Large intestine (tissue), 3 donors: ENCODE results near the gene TSC22D2. TPM values are rescaled to one million over a fixed set of nuclear protein-coding genes. Genes with fewer than 3 reads are reported as not detected.

Experiments used
- DNase-seq, 2 donors: peaks; one replicate each; pipeline versions ENCODE4 v3.0.0 to v3.0.0-alpha.2; 2013
- H3K27ac ChIP-seq: one replicate; pipeline ENCODE4 v1.5.1; 2013; ENCODE audit warnings: low read length
- H3K27me3 ChIP-seq: 2 replicates; pipeline ENCODE4 v1.6.1; 2013; ENCODE audit warnings: low read length; ENCODE audit not compliant: control insufficient read depth, insufficient read depth
- H3K36me3 ChIP-seq: 2 replicates; pipeline ENCODE4 v1.6.1; 2013; ENCODE audit warnings: low read length; ENCODE audit not compliant: control insufficient read depth, insufficient read depth
- H3K4me1 ChIP-seq: one replicate; pipeline ENCODE4 v1.6.1; 2013; ENCODE audit warnings: low read length; ENCODE audit not compliant: control insufficient read depth, insufficient read depth
- H3K4me3 ChIP-seq: one replicate; pipeline ENCODE4 v1.5.1; 2013; ENCODE audit warnings: low read length
- H3K9me3 ChIP-seq: one replicate; pipeline ENCODE4 v1.6.1; 2013; ENCODE audit warnings: mild to moderate bottlenecking, low read depth, low read length, moderate library complexity; ENCODE audit not compliant: control insufficient read depth
- WGBS: methylation state at CpG from one replicate; pipeline ENCODE4 v1.1.5; 2013; ENCODE audit warnings: low lambda C conversion rate; ENCODE audit not compliant: insufficient coverage; 5-methylcytosine and 5-hydroxymethylcytosine counted together
- polyA plus RNA-seq: library from polyadenylated mRNA; unstranded; fragments of 120-200 nt; gene quantifications from one replicate; pipeline ENCODE4 v1.2.1, GENCODE V29; 2013

TSC22D2 gene
- polyA plus RNA-seq, 1 donor: 45.0 TPM

GRCh38 chr3:150446470-150446977 is 38.4 kb downstream of the TSC22D2 start:
- H3K36me3 ChIP-seq: peaks cover 6% of the 10 kb centered on the region
- H3K4me3 ChIP-seq: no peak overlapping the region
- no peak overlapping the region for H3K27ac ChIP-seq
- DNase-seq: no peak
- peaks cover 18% of the 10 kb centered on the region for H3K4me1 ChIP-seq
- no peaks in the 10 kb centered on the region for H3K27me3 ChIP-seq
- no peaks in the 10 kb centered on the region for H3K9me3 ChIP-seq
- WGBS: 60% methylated on average over 1 of the region's 2 CpGs

GRCh38 chr3:150447084-150447483 is 39.0 kb downstream of the TSC22D2 start:
- H3K27ac ChIP-seq: no peak overlapping the region
- H3K4me1 ChIP-seq: peaks cover 18% of the 10 kb centered on the region

GRCh38 chr3:150447631-150448465 is 39.8 kb downstream of the TSC22D2 start:
- Histone ChIP-seq H3K4me3 (no peak overlapping the region), H3K27ac (no peak overlapping the region), H3K9me3 (no peaks in the 10 kb centered on the region), H3K4me1 (peaks cover 23% of the 10 kb centered on the region), H3K36me3 (peaks cover 2% of the 10 kb centered on the region), H3K27me3 (no peaks in the 10 kb centered on the region)
- WGBS: no CpG with 5 or more reads among the region's 3 CpGs
- no peak for DNase-seq

More at GRCh38 chr3:150447084-150447483, 39.0 kb downstream of the TSC22D2 start:
- no peak for DNase-seq
- no peak overlapping the region for H3K4me3 ChIP-seq
- 80% methylated on average over 1 of the region's 2 CpGs for WGBS
- no peaks in the 10 kb centered on the region for H3K9me3 ChIP-seq
- H3K27me3 ChIP-seq: no peaks in the 10 kb centered on the region
- peaks cover 2% of the 10 kb centered on the region for H3K36me3 ChIP-seq

GRCh38 chr3:150449169-150449721 is 41.1 kb downstream of the TSC22D2 start:
- Histone ChIP-seq H3K4me1 (peaks cover 23% of the 10 kb centered on the region), H3K9me3 (no peaks in the 10 kb centered on the region), H3K36me3 (peaks cover 2% of the 10 kb centered on the region), H3K27ac (no peak overlapping the region), H3K4me3 (no peak overlapping the region), H3K27me3 (no peaks in the 10 kb centered on the region)
- DNase-seq: no peak

- Histone ChIP-seq H3K27me3 (no peaks in the 10 kb centered on the region), H3K9me3 (no peaks in the 10 kb centered on the region), H3K27ac (peak overlapping the region; percentile 46), H3K36me3 (peaks cover 2% of the 10 kb centered on the region), H3K4me1 (peaks cover 23% of the 10 kb centered on the region), H3K4me3 (no peak overlapping the region)
- DNase-seq: no peak
These were observed 42.8 kb downstream of the TSC22D2 start for GRCh38 chr3:150450916-150451315.

GRCh38 chr3:150451329-150452048 is 43.4 kb downstream of the TSC22D2 start:
- no peak overlapping the region for H3K4me3 ChIP-seq
- WGBS: no CpG with 5 or more reads among the region's 1 CpG
- no peaks in the 10 kb centered on the region for H3K9me3 ChIP-seq
- H3K4me1 ChIP-seq: peaks cover 19% of the 10 kb centered on the region
- H3K36me3 ChIP-seq: peaks cover 2% of the 10 kb centered on the region
- peak; percentile 34 to 69 for DNase-seq
- peak overlapping the region; percentile 46 for H3K27ac ChIP-seq
- no peaks in the 10 kb centered on the region for H3K27me3 ChIP-seq

- Histone ChIP-seq H3K27ac (peak overlapping the region; percentile 46), H3K36me3 (peaks cover 7% of the 10 kb centered on the region), H3K27me3 (no peaks in the 10 kb centered on the region), H3K4me1 (peaks cover 17% of the 10 kb centered on the region), H3K4me3 (no peak overlapping the region), H3K9me3 (no peaks in the 10 kb centered on the region)
- DNase-seq: no peak
- WGBS: no CpG with 5 or more reads among the region's 4 CpGs
These were observed 45.3 kb downstream of the TSC22D2 start for GRCh38 chr3:150453353-150453752.

- H3K4me1 ChIP-seq: peaks cover 14% of the 10 kb centered on the region
- DNase-seq: no peak
- no peaks in the 10 kb centered on the region for H3K27me3 ChIP-seq
- H3K9me3 ChIP-seq: no peaks in the 10 kb centered on the region
- H3K27ac ChIP-seq: no peak overlapping the region
- WGBS: 67% methylated on average over 1 of the region's 2 CpGs
- no peak overlapping the region for H3K4me3 ChIP-seq
- peaks cover 12% of the 10 kb centered on the region for H3K36me3 ChIP-seq
These were observed 46.0 kb downstream of the TSC22D2 start for GRCh38 chr3:150454085-150454484.

- peaks cover 14% of the 10 kb centered on the region for H3K4me1 ChIP-seq
- H3K27ac ChIP-seq: no peak overlapping the region
- H3K36me3 ChIP-seq: peaks cover 12% of the 10 kb centered on the region
- no peaks in the 10 kb centered on the region for H3K9me3 ChIP-seq
- no peak overlapping the region for H3K4me3 ChIP-seq
- DNase-seq: no peak
- H3K27me3 ChIP-seq: no peaks in the 10 kb centered on the region
- WGBS: no CpG with 5 or more reads among the region's 1 CpG
These were observed 46.5 kb downstream of the TSC22D2 start for GRCh38 chr3:150454622-150455021.

- H3K4me1 ChIP-seq: peaks cover 10% of the 10 kb centered on the region
These were observed 47.2 kb downstream of the TSC22D2 start for GRCh38 chr3:150455341-150455740.

More at GRCh38 chr3:150455341-150455740, 47.2 kb downstream of the TSC22D2 start:
- Histone ChIP-seq H3K36me3 (peaks cover 12% of the 10 kb centered on the region), H3K4me3 (no peak overlapping the region), H3K27me3 (no peaks in the 10 kb centered on the region), H3K27ac (no peak overlapping the region), H3K9me3 (no peaks in the 10 kb centered on the region)
- DNase-seq: no peak
- no CpG with 5 or more reads among the region's 1 CpG for WGBS
